NCI-H1092 (cell line): Measurements from ENCODE around the gene HHAT.
A peak's percentile ranks its signal among the peaks of the same experiment; 100 is the strongest.

ENCODE experiments used
- DNase-seq: peaks from one replicate; lab custom pipeline; 2025; lab: John Stamatoyannopoulos, UW

HHAT gene

DNA sequence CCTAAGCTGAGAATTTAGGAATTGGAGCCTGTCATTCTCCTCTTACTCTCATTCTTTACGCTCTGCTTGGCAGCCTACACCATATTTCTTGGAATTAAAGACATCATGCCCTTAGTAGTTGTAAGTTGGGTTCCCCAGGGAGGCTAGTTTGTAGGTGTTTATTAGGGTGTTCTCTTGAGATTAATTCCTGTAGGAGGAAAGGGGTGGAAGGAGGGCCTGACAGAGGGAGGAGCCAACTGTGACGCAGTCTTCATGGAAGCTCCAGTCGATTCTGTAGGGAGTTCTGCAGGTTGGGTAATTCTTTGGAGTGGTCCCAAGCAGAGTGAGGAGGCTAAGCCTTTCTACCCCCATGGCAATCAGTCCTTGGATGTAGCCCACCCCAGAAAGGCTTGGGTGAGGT, 111.4 kb downstream of the HHAT start:
- no peak for DNase-seq

GRCh38 chr1:210441028-210441427, 112.3 kb downstream of the HHAT start:
- no peak for DNase-seq

DNA sequence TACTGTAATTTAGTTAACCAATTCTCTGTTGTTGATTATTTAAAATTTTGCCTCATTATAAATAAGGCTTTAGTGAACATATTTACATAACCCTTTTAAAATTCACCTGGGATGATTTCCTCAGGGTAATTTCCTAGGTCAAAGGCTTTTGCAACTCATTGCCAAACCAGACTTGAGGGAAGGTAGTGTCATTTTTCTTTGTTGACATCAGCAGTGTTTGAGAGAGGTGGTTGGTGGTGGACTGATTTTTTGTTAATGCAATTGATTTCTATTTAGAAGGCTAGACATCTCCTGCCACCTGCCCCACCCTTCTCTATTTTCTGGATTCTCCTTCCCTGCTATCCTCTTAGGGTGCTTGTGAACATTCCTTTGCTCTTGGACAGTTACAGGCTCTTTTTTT, 116.8 kb downstream of the HHAT start:
- no peak for DNase-seq

DNA sequence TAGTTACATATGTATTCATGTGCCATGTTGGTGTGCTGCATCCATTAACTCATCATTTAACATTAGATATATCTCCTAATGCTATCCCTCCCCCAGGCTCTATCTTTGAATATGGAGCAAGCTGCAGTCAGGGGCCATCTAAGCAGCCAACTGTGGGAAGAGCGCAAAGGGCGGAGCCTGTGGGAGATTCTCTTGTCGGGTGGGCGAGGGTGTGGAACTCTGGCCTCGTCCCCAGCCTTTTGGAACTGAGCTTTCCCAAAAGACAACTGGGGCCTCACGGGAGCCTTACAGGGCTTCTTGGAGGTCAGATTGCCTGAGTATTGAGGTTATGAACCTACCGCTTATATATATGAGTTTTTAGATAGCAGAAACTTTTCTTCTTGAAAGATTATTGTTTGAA, 117.2 kb downstream of the HHAT start:
- DNase-seq = no peak

GRCh38 chr1:210446479-210446878, 117.8 kb downstream of the HHAT start:
- DNase-seq = no peak

GRCh38 chr1:210447456-210448057, 118.9 kb downstream of the HHAT start:
- no peak for DNase-seq

GRCh38 chr1:210448297-210448892, 119.7 kb downstream of the HHAT start:
- peak; percentile 15 for DNase-seq

DNA sequence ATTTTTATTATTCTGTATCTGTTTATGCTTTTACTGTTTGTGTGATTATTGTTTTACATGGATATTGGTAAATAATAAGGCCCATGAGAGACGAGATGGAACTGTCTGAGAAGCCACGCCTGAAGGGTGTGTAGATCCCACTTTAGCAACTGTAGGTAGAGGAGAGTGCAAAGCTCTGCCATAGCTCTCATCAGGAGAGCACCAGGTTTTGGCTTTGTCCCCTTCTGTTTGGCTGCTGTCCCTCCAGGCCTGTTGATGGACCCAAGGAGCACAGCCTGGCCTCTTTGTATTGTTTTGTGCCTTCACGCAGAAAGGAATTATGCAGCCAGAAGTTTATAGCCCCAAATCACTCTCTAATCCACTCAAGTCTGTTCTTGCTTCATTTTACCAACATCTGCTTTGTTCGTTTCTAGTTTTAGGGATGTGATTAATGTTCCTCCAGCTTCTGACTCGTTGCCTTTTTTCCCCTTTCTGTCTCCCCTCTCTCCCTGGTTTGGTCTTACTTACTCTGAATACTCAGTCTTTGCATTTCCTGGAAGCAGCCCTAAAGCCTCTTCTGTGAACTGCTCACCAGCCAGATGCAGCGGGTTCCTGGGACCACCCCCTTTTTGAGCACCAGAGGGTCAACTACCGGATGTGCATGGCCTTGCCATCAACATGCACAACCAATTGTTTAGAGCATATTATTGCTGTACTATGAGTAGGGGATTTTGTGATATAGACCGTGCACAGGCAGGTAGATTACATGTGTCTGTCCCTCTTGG, 127.3 kb downstream of the HHAT start:
- no peak for DNase-seq

DNA sequence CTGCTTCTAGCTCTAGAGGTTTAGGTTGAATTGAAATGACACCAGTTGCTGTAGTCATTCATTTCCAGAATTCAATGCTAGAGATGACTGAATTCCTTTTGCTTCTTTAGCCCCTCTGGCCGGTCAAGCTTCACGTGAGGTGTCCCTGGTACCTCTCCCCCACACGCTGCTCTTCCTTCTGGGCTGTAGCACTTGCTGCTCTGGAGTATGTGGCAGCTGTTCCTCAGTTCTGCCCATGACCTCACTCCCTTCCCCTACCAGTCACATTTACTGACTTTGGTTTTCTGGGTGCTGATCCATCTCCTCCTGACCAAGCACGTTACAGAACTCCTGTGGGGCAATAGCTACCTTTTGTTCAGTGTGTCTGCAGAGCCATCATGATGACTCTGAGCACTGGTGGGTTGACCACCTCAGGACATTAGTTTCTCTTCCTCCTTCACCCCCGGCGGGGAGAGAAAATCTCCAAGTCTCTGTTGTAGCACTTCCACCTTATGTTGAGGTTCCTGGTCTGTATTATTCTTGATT, 128.1 kb downstream of the HHAT start:
- DNase-seq = no peak

DNA sequence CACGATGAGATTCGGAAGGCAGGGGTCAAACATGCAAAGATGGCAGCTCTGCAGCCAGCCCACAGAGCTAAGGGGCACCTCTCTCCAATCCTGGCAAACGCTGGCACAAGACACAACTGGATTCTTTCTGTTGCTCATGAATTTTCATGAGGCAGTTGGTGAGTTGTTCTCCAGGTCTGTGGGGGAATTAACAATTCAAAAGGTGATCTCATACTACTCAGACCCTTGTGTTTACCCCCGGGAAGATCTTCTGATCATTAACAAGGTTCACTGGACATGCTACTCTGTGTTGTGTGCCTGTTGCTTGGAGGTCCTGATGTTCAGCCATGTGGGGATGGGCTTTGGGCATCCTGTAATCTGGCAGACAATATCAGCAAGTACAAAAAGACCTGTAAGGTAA, 128.9 kb downstream of the HHAT start:
- no peak for DNase-seq

DNA sequence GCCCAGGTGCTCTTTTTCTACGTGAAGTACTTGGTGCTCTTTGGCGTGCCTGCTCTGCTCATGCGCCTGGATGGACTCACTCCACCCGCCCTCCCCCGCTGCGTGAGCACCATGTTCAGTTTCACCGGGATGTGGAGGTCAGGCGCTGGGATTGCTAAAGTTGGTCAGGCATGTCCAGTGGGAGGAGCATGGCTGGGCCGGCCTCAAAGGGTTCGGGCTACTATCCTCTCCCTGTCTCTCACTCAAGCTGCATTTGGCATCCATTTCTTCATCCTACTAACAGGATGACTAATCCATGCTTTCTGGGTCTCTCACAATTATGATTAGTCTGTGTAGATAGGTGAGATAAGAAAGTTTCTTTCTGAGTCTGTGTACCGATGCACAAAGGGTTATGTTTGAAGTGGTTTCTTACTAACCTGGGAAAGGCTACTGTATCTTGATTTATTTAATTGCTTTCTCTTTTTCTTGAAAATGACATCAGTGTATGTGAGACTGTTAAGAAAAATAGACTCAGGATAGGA, 135.9 kb downstream of the HHAT start:
- DNase-seq = peak; percentile 79

DNA sequence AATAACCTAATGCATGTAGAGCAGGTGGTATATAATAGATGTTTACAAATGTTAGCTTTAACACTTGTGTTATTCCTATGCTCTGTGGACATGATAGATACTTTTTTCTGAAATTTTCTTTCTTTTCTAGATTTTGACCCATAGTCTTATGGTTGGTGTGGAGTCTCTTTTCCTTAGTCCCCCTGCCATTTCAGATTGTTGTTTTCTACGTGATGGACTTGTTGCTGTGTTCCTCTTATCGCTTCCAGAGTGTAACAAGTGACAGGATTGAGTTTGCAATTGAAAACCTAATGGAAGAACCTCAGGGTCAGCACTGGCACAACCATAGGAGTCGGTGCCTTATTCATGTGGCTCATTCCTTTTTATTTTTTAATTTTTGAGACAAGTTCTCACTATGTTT, 136.4 kb downstream of the HHAT start:
- no peak for DNase-seq

DNA sequence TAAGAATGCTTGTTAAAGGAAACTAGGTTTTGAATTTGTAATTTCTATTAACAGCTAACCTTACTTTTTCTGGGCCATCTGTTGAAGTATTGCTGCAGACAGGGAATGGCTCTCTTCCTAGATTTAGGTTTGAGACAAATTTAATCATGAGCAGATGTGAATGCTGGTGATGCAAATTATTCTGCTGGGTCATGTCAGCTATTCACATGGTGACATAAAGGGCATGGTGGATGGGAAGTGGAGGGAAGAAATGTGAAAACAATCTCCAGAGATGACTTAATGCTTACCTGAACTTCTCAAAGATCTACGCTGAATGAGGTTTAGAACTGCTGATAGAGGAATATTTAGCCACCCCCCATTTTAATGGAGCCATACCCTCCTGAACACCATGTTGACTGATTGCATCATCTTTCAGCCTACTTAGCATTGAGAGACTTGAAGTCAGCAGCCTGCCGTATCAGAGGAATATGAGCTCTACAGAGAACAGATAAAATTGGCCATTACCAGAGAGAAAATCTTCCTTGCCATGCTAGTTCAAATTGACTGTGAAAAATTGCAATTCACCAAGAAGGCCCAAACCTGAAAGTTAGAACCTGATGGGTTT, 138.8 kb downstream of the HHAT start:
- no peak for DNase-seq

GRCh38 chr1:210469441-210469840, 140.7 kb downstream of the HHAT start:
- no peak for DNase-seq

DNA sequence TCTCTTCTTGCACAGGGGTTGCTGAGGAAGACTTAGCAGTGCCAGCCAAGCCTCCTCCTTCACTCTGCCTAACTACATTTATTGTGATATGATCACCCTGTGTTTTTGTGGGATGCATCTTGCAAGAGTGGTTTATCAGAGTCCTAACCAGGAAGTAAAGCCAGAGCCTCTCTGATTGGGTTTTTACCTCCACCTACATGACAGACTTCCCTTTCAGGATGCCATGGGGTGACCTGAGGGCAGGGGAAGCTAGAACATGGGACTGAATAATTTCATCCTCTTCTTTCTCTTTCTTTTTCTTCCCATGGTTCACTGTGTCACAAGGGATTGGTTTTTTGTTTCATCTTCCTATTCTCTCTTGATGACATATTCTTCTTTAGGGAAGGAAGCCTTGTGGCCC, 146.6 kb downstream of the HHAT start:
- no peak for DNase-seq

- DNase-seq = no peak
These were observed 147.1 kb downstream of the HHAT start for GRCh38 chr1:210475806-210476205.

DNA sequence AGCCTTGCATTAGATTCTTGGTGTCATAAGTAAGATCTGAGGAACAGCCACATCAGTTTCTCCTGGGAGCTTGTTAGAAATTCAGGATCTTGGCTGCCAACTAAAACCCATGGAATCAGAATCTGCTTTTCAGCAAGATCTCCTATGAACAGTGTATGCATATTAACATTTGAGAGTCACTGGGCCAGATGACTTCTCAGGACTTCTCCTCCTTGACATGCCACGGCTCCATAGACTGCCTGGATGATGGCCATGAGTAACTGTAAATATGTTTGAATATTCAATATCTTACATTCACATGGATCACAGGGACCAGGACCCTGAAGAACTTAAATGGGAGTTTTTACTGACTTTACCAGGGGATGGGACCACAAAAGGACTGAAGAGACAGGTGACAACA, 148.0 kb downstream of the HHAT start:
- no peak for DNase-seq

GRCh38 chr1:210477328-210477924, 148.7 kb downstream of the HHAT start:
- DNase-seq = no peak

GRCh38 chr1:210478820-210479219, 150.1 kb downstream of the HHAT start:
- DNase-seq = no peak

GRCh38 chr1:210482491-210482890, 153.8 kb downstream of the HHAT start:
- DNase-seq = no peak

- no peak for DNase-seq
These were observed 154.4 kb downstream of the HHAT start for GRCh38 chr1:210482945-210483617.

DNA sequence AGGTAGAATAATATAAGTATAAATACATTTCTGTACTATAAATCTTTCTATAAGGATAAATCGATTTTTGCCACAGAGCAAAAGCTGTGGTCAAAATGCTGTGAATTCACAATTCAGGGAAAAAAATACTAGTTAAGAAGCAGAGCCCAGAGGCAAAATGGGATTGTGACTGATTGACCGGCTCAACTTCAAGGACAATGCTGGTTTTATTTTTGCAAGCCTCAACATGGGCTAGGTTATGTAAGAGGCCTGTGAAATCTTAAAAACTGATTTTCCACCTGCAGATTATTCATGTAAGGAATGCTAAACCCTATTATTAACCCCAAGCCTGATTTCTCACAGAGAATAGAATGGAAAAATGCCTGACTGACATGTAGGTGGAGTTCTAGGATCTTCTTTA, 155.1 kb downstream of the HHAT start:
- DNase-seq = no peak
